Measurements from ENCODE around the gene CALML4.

- TF ChIP-seq EZH2phosphoT487 (IDR thresholded peaks at IDR 0.05; ENCODE audit: unreplicated experiment) (no peak), CTCF (conservative IDR thresholded peaks at IDR 0.05; ENCODE audit: low read depth in 2 of 2) (no peak), ZNF331 (CRISPR knock-in tag; IDR thresholded peaks at IDR 0.05; ENCODE audit: low read depth) (no peak), EZH2 (IDR thresholded peaks at IDR 0.05; ENCODE audit: low read depth, unreplicated experiment) (no peak), STAT1 (IDR thresholded peaks at IDR 0.05; ENCODE audit: unreplicated experiment) (no peak), POLR2AphosphoS5 (IDR thresholded peaks at IDR 0.05; ENCODE audit: low read depth) (no peak), REST (IDR thresholded peaks at IDR 0.05; ENCODE audit: unreplicated experiment) (no peak), CREB1 (CRISPR knock-in tag; IDR thresholded peaks at IDR 0.05; ENCODE audit: low read depth) (no peak), ZNF114 (CRISPR knock-in tag; IDR thresholded peaks at IDR 0.05) (no peak), JUNB (IDR thresholded peaks at IDR 0.05; ENCODE audit: unreplicated experiment) (no peak), ETS1 (IDR thresholded peaks at IDR 0.05) (no peak), NANOG (IDR thresholded peaks at IDR 0.05; ENCODE audit: borderline replicate concordance) (no peak), ZNF462 (CRISPR knock-in tag; IDR thresholded peaks at IDR 0.05) (no peak)
Observed at GRCh38 chr15:68218331-68218730, 13.2 kb upstream of the CALML4 start.
